Left forelimb (tissue), 1 donor: Measurements from ENCODE around the gene TET3.
A peak's percentile ranks its signal among the peaks of the same experiment; 100 is the strongest.

ENCODE experiments used
- DNase-seq: peaks from one replicate; pipeline ENCODE4 v3.0.0-alpha.2; 2018; ENCODE audit warnings: low spot score

The TET3 gene

DNA sequence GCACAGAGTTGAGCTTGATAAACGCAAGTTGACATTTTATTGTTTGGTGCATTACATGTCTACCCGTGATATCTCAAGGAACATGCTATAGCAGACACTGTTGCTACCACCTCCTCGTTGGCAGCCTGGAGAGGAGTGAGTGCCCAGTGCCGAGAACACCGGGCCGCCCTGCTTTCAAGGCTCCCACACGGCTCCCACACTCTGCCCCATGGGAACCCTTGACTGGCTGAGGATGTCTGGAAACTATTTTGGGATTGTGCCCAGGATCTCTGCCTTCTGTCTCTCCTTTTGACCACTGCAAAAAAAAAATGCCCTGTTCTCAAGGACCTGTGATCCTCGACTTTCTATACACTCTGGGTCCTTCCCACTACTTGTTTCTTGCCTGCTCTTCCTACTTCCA, 21.1 kb downstream of the TET3 start:
- no peak for DNase-seq

DNA sequence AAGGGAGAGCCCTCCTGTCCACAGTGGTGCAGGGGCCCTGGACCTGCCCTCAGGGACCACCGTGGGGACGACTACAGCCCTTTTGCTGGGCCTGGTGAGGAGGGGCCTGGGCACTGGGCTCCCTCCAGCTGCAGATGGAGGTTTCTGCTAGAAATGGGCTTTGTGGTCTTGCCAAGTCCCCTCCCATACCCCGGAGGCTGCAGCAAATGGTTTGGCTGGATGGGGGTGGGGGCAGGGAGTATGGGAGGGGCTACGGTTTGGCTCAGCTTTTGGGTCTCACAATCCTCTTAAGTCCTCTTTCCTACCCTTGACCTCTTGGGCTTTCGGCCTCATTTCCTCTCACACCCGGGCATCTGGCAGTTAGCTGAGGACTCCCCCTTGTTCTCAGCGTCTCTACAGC, 21.7 kb downstream of the TET3 start:
- DNase-seq, result no peak

- DNase-seq, result no peak
Observed at GRCh38 chr2:74007121-74007520, 22.4 kb downstream of the TET3 start.

GRCh38 chr2:74007711-74008110, 23.0 kb downstream of the TET3 start:
- DNase-seq, result no peak

- no peak for DNase-seq
Observed at GRCh38 chr2:74008761-74009395, 24.2 kb downstream of the TET3 start.

- no peak for DNase-seq
Observed at GRCh38 chr2:74009577-74009976, 24.9 kb downstream of the TET3 start.

GRCh38 chr2:74010087-74010541, 25.4 kb downstream of the TET3 start:
- DNase-seq, result no peak

- DNase-seq, result no peak
Observed at GRCh38 chr2:74011246-74011645, 26.5 kb downstream of the TET3 start.

DNA sequence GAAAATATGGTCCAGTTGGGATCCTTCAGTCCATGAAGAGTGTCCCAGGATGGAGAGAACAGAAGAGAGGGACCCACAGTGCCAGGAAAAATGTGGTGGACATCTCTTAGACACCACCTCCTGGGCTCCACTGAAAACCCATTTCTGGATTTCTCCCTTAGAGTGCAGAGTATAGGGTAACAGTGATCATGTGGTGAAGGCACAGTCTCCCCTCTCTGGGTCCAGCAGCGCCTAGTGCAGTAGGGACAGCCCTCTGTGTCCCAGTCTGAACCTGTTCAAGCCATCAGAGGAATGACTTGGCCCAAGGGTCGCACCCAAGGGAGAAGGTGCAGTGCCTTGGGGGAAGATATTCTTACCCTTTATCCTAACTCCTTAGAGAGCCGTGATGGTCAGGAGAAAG, 30.1 kb downstream of the TET3 start:
- no peak for DNase-seq

DNA sequence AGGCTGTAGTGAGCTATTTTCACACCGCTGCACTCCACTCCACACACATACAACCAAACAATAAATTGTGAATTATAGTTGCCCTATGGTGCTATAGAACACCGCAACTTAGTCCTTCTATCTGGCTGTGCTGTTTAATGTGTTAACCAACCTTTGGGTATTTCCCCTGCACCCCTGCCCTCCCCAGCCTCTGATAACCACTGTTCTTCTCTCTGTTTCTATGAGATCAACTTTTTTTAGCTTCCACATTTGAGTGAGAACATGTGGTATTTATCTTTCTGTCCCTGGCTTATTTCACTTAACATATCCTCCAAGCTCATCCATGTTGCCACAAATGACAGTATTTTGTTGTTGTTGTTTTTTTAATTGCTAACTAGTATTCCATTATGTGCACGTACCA, 32.5 kb downstream of the TET3 start:
- peak; percentile 0 for DNase-seq

GRCh38 chr2:74019516-74019915, 34.8 kb downstream of the TET3 start:
- peak; percentile 11 for DNase-seq

GRCh38 chr2:74020702-74021406, 36.1 kb downstream of the TET3 start:
- DNase-seq, result no peak

GRCh38 chr2:74021407-74021755, 36.7 kb downstream of the TET3 start:
- no peak for DNase-seq

- no peak for DNase-seq
Observed at GRCh38 chr2:74024216-74024615, 39.5 kb downstream of the TET3 start.

GRCh38 chr2:74025971-74026612, 41.4 kb downstream of the TET3 start:
- no peak for DNase-seq

DNA sequence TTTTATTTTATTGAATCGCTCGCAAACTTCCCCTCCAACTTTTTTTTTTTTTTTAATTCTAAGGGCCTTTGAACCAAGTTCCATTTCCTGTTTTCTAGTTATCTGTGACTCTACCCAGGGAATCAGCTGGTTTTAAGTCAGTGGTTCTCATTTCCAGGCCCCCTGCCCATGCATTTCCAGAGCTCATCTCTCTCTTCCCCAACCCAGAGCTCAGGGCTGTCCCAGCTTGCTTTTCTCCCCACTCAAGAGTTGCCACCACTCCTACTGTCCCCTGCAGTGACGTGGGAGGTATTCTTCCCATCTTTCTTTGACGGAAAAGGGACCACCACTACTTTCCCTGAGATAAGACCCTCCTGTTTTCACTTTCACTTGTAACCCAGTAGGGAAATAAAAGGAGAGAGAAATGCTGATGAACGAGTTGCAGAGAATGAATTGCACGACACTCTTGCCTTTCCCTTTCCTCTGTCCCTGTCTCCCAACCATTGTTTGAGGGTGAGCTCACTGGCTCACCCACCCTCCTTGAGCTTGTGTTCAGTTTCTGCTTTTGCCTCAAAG, 42.1 kb downstream of the TET3 start:
- DNase-seq, result no peak

DNA sequence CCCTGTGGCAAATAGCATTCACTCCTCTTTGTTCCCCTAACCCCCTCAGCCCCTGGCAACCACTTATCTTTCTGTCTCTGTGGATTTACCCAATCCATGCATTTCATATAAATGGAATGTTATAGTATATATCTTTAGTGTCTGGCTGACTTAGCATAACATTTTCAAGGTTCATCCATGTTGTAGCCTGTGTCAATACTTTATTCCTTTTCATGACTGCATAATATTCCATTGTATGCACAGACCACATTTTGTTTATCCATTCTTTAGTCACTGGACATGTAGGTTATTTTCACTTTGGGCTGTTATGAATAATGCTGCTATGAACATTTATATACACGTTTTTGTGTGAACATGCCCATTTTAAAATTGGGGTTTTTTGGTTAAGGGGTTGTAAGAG, 42.8 kb downstream of the TET3 start:
- DNase-seq, result no peak

- DNase-seq, result no peak
Observed at GRCh38 chr2:74028290-74028689, 43.6 kb downstream of the TET3 start.

DNA sequence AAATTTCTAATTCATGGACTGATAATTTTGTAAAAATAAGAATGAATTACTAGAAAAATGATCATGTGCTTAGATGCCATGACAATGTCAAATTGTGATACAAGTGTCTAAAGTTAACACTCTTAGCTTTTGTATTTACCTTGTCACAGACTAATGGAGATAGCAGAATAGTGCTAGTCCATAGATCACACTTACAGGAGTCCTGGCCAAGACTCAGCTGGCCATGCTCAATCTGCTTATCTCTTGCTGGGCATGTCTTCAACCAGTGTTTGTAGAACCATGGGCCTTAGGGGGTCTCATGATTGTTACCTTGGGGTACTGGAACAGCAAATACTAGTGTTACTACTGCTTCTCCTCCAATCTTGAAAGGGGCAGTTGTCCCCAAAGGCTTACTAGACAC, 44.0 kb downstream of the TET3 start:
- DNase-seq, result no peak

DNA sequence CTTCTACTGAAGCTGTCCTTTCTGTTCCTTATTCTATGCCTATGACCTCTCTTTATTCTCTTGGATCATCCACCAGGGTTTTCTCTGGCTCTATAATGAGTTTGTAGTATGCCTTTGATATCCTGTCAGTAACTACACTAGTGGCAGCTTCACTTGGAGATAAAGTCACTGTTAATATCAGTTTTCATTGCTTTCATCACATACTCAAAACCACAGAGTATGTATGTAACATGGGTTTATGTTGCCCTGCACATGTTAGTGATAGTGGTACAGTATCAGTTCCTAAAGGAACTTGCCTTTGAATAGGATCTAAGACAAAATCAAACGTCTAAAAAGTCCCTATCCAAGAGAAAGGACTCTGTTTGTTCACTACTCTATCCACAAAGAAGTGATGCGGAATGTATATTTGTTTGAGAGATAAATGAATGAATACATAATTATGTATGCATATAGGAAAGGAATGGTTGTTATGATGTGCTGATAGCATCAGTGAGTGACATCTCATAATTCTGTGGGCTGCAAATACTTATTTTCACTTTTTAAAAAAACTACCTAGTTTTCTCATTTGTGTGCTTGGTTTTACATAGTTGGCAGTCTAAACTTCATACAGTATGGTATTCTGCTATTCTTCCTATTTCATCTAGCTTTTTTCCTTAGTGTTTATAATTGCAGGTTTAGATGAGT, 45.1 kb downstream of the TET3 start:
- DNase-seq, result no peak

- DNase-seq, result no peak
Observed at GRCh38 chr2:74031221-74031620, 46.5 kb downstream of the TET3 start.

GRCh38 chr2:74031959-74032287, 47.2 kb downstream of the TET3 start:
- DNase-seq, result no peak

GRCh38 chr2:74033375-74033774, 48.7 kb downstream of the TET3 start:
- DNase-seq, result no peak
